ENCODE results near the gene DCTN3.

GRCh38 chr9:34630402-34631154 lies 10.3 kb upstream of the DCTN3 start:
- TF ChIP-seq MAX (IDR thresholded peaks at IDR 0.05) (no peak), CEBPB (IDR thresholded peaks at IDR 0.05) (no peak), TCF12 (IDR thresholded peaks at IDR 0.05; ENCODE audit: low read depth) (no peak), REST (IDR thresholded peaks at IDR 0.05; ENCODE audit: low read depth) (no peak)

All from Ishikawa (cell line).